GM12875 (cell line): ENCODE measurements around the gene MRTFB.
"Not testable (repeated sequence)": the region's sequence is repeated elsewhere in the genome, so short reads cannot be mapped to it uniquely, and the experiment has no call there.

ENCODE experiments used
- H3K4me3 ChIP-seq: one replicate; pipeline ENCODE4 v1.5.1; 2011; ENCODE audit warnings: low read depth, low read length, control low read depth
- TF ChIP-seq, protein P1 (sequence below): IDR thresholded peaks from 2 replicates; pipeline ENCODE4 v1.5.1; 2011; ENCODE audit warnings: low read depth, mild to moderate bottlenecking, control low read depth, inconsistent platforms, low read length, moderate library complexity, borderline replicate concordance; ENCODE audit not compliant: insufficient read depth

The MRTFB gene, protein sequence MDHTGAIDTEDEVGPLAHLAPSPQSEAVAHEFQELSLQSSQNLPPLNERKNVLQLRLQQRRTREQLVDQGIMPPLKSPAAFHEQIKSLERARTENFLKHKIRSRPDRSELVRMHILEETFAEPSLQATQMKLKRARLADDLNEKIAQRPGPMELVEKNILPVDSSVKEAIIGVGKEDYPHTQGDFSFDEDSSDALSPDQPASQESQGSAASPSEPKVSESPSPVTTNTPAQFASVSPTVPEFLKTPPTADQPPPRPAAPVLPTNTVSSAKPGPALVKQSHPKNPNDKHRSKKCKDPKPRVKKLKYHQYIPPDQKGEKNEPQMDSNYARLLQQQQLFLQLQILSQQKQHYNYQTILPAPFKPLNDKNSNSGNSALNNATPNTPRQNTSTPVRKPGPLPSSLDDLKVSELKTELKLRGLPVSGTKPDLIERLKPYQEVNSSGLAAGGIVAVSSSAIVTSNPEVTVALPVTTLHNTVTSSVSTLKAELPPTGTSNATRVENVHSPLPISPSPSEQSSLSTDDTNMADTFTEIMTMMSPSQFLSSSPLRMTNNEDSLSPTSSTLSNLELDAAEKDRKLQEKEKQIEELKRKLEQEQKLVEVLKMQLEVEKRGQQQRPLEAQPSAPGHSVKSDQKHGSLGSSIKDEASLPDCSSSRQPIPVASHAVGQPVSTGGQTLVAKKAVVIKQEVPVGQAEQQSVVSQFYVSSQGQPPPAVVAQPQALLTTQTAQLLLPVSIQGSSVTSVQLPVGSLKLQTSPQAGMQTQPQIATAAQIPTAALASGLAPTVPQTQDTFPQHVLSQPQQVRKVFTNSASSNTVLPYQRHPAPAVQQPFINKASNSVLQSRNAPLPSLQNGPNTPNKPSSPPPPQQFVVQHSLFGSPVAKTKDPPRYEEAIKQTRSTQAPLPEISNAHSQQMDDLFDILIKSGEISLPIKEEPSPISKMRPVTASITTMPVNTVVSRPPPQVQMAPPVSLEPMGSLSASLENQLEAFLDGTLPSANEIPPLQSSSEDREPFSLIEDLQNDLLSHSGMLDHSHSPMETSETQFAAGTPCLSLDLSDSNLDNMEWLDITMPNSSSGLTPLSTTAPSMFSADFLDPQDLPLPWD

GRCh38 chr16:14070877-14071575 lies at the start of gene MRTFB:
TSS of gene MRTFB (plus strand) at chr16:14071319. CDS start at chr16:14140607, 69,288 bp downstream.
- TF ChIP-seq, protein P1, sequence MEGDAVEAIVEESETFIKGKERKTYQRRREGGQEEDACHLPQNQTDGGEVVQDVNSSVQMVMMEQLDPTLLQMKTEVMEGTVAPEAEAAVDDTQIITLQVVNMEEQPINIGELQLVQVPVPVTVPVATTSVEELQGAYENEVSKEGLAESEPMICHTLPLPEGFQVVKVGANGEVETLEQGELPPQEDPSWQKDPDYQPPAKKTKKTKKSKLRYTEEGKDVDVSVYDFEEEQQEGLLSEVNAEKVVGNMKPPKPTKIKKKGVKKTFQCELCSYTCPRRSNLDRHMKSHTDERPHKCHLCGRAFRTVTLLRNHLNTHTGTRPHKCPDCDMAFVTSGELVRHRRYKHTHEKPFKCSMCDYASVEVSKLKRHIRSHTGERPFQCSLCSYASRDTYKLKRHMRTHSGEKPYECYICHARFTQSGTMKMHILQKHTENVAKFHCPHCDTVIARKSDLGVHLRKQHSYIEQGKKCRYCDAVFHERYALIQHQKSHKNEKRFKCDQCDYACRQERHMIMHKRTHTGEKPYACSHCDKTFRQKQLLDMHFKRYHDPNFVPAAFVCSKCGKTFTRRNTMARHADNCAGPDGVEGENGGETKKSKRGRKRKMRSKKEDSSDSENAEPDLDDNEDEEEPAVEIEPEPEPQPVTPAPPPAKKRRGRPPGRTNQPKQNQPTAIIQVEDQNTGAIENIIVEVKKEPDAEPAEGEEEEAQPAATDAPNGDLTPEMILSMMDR, result no peak
- H3K4me3 ChIP-seq, result peak within 1 kb of the TSS; percentile 82

- H3K4me3 ChIP-seq, result not testable (repeated sequence)
These were observed 47.6 kb upstream of the MRTFB start for GRCh38 chr16:14023526-14023925.

DNA sequence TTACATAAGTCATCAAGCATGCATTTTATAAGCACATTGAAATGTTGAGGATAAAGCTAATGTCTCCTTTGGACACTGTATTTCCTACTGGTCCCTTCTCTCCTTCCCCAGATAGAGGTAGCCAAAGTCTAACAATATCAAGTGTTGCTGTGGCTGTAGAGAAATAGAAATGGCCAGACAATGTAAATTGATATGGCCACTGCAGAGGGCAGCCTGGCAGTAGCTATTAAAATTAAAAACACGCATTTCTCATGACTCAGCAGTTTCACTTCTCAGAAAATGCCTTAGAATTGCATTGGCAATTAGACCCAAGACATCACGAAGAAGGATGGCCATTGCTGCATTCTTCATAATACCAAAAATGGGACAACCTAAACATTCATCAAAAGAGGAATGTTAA lies 46.8 kb upstream of the MRTFB start:
- TF ChIP-seq, protein P1, result no peak
- no peak overlapping the region for H3K4me3 ChIP-seq

DNA sequence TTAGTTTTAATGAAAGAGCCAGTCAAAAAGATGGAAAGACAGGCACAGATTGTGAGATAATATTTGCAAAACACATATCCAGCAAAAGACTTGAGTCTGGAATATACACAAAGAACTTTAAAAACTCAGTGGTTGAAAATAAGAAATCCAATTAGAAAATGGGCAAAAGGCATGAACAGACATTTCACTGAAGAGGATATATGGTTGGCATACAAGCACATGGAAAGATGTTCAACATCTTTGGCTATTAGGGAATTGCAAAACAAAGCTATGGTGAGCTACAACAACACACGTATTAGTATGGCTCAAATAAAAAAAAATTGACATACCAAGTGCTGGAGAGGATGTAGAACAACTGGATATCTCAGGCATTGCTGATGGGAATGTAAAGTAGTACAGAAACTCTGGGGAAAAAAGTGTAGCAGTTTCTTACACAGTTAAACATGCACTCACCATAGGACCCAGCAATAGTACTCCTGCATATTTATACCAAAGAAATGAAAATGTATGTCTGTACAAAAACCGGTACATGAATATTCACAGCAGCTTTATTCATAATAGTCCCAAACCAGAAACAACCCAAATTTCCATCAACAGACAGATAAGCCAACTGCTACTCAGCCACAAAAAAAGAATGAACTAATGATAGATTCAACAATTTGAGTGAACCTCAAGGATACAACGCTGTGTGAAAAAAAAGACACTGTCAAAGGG lies 44.4 kb upstream of the MRTFB start:
- no peak overlapping the region for H3K4me3 ChIP-seq
- TF ChIP-seq, protein P1, result no peak

DNA sequence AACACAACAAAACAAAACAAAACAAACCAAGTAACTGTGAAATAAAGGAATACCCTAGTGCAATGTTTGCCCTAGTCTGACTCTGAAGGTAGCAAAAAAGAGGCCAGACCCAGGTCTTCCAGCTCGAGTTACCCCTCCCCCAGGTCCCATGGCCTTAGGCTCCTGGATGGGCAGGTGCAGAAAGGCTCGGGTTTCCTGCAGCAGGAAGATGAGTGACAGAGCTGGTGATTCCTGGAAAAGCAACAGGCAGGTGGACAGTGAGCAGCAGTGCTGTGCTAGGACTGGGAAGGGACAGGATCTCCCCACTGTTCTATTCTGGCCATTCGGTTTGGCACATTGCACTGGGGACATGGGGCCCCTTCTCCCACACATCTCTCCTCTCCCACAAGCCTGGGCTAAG lies 42.9 kb upstream of the MRTFB start:
- TF ChIP-seq, protein P1, result no peak
- no peak overlapping the region for H3K4me3 ChIP-seq

GRCh38 chr16:14029658-14030057 lies 41.5 kb upstream of the MRTFB start:
- TF ChIP-seq, protein P1, result no peak
- no peak overlapping the region for H3K4me3 ChIP-seq
